Putamen (tissue), 1 donor: ENCODE results near the gene TOMM34.
A peak's percentile ranks its signal among the peaks of the same experiment; 100 is the strongest.

Experiments used
- DNase-seq: peaks from one replicate; pipeline ENCODE4 v3.0.0-alpha.2; 2016; ENCODE audit warnings: low spot score

Gene TOMM34

DNA sequence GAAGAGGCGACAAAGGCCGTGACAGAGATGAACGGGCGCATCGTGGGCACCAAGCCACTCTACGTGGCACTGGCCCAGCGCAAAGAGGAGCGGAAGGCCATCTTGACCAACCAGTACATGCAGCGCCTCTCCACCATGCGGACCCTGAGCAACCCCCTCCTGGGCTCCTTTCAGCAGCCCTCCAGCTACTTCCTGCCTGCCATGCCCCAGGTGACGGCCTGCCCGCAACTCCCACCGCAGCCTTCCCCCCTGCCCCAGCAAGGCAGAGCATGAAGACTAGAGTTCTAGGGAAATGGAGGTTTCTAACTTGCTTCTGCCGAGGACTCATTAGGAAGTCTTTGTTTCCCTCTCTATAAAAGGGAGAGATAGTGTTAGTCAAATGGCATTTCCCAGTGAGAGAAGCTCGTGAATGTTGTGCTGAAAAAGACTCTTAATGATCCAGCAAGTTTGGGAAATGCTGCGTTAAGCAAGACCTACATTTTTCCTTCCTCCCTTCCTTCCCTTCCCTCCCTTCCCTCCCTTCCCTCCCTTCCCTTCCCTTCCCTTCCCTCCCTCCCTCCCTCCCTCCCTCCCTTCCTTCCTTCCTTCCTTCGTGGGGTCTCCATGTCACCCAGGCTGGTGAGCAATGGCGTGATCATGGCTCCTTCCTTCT is 29.6 kb downstream of the TOMM34 start:
- no peak for DNase-seq

DNA sequence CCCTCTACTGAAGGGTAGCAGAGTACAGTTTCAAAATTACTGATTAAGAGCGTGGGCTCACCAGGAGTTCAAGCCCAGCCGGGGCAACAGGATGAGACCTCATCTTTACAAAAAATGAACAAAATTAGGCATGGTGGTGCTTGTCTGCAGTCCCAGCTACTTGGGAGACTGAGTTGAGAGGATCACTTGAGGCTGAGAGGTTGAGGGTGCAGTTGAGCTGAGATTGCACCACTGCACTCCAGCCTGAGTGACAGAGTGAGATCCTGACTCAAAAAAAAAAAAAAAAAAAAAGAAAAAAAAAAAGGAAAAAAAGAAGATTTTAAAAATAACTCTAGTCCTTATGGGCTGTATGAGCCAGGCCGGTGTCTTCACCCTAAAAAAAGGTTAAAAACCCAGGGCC is 31.6 kb downstream of the TOMM34 start:
- no peak for DNase-seq

GRCh38 chr20:44924541-44924940 is 35.7 kb downstream of the TOMM34 start:
- DNase-seq = no peak

DNA sequence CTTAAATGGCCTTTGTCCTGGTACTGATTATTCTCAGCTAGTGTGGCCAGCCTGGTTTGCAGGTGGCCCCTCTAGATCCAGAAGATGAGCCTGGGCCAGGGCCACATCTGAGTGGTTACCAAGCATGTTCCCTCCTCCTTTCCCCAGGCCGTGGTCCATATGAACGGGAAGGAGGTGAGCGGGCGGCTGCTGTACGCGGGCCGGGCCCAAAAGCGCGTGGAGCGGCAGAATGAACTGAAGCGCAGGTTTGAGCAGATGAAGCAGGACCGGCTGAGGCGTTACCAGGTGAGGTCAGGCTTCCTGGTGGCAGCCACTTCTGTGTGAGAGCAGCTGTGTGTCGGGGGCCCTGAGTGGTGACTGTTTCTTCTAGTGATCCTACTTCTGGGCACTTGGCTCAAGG is 38.8 kb downstream of the TOMM34 start:
- DNase-seq = no peak

DNA sequence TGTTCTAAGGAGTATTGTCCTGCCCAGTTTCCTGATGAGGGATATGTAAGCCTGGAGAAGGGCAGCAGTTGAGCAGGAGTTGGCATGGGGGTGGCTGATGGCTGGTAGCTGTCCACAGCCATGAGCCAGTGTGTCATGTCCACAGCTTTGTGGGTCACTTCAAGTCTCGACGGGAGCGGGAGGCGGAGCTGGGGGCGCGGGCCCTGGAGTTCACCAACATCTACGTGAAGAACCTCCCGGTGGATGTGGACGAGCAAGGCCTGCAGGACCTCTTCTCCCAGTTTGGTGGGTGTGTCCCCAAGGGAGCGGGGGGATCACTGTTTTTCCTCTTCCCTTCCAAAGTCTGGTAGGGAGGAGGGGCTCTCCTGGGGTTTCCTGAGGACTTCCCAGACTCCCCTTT is 41.4 kb downstream of the TOMM34 start:
- DNase-seq = no peak

DNA sequence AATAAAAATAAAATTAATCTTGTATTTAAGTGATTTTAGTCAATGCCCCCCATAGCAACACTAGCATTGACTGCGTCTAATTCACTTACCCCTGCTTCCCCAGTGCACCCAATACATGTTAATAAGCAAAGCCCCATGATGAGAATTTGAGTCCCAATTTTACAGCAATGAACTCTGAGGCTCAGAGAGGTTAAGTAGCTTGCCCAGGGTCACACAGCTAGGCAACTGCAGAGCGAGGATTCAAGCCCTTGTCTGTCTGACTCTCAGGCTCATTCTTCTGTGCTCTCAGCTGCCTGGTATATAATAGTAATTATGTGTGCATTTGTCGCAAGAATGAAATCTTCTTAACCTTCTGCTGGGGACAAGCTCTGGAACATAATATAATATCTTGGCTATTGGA is 41.9 kb downstream of the TOMM34 start:
- DNase-seq = no peak

- DNase-seq = no peak
Observed at GRCh38 chr20:44917399-44917798, 42.8 kb downstream of the TOMM34 start.

GRCh38 chr20:44916586-44916985 is 43.6 kb downstream of the TOMM34 start:
- DNase-seq = no peak

GRCh38 chr20:44914924-44915323 is 45.3 kb downstream of the TOMM34 start:
- no peak for DNase-seq

GRCh38 chr20:44912189-44912588 is 48.0 kb downstream of the TOMM34 start:
- no peak for DNase-seq

DNA sequence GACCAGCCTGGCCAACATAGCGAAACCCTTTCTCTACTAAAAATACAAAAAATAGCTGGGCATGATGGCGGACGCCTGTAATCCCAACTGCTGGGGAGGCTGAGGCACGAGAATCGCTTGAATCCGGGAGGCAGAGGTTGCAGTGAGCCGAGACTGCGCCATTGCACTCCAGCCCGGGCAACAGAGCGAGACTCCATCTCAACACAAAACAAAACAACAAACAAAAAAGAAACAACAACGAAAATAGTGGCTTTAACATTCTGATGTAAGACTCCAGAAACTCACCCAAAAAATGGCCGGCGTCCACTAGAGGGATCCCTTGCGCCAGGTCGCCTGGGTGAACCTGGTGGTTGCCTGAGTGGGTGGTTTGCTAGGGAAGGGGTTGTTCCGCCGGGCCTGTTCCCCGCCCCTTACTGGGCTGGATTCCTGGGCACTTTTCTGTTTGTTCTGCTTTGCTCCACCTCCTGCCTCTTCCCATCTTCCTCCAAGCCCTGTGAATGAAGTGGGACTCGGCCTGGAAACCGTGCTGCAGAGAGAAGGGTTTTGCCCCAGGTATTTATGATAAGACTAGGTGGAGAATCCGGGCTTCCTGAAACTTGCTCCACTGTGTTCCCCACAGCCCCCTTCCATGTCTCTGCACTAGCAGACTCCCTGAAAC is 48.8 kb downstream of the TOMM34 start:
- DNase-seq = no peak

- no peak for DNase-seq
Observed at GRCh38 chr20:44910690-44911262, 49.4 kb downstream of the TOMM34 start.

GRCh38 chr20:44909872-44910689 is 50.1 kb downstream of the TOMM34 start, which contains the start of gene PABPC1L:
Gene PABPC1L, plus strand, starts transcription at chr20:44910060. Its CDS starts 84 bp downstream, at chr20:44910144.
- peak; percentile 34 for DNase-seq

DNA sequence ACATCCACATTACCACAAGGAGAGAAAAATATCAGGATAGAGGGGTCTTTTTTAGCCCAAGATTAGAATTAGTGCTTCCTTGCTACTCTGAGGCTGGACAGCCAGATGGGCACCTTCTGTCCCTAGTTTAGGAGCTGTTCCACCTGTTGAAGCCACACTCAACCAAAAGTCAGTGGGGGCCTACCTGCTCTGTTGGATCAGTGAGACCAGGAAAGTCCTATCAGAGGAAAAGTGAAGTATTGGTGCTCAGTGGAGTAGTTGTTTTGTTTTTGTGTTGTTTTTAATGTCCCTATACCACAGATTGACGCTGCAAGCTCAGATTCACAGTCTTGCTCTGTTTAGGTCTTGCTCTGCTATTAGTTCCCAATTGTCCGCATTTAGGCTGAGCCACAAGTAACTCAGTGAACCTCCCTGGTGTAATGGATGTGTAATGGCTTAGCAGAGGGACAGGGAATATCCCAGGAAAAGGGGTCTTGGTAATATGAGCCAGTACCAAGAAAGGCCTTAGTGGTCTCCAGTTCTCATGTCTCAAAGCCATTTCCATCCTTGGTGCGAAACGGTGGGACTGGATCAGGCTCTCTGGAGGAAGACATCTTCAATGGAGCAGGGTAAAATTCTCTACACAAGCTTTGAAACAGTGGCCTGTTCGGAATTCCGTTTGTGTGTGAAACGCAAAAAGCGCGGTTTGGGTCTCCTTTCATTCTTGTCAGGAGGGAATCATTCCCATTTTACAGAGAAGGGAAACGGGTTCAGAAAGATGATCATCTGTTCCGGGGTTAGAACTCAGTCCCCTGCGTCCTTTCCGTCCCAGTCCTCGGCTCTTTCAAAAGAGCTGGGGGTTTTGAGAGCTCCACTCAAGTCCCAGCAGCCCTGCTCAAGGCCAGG is 51.0 kb downstream of the TOMM34 start:
- no peak for DNase-seq

GRCh38 chr20:44904377-44904776 is 55.8 kb downstream of the TOMM34 start:
- no peak for DNase-seq

DNA sequence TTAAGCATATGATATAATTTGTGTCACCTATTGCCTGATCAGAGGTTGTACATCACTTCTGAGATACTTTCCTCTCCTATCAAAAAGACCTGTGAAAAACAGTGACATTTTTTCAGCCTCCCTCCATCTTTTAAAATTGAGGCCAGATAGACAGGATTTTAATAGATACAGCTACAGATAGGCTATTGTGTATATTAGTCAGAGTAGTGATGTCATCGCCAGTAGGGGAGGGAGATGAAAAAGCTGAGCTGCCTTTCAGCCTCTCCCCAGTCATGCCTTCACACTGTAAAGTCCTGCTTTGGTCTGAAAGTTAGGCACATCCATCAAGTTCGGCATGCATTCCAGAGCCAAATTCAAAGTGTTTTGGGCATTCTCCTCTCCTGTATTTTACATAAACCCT is 58.2 kb downstream of the TOMM34 start:
- DNase-seq = peak; percentile 78

DNA sequence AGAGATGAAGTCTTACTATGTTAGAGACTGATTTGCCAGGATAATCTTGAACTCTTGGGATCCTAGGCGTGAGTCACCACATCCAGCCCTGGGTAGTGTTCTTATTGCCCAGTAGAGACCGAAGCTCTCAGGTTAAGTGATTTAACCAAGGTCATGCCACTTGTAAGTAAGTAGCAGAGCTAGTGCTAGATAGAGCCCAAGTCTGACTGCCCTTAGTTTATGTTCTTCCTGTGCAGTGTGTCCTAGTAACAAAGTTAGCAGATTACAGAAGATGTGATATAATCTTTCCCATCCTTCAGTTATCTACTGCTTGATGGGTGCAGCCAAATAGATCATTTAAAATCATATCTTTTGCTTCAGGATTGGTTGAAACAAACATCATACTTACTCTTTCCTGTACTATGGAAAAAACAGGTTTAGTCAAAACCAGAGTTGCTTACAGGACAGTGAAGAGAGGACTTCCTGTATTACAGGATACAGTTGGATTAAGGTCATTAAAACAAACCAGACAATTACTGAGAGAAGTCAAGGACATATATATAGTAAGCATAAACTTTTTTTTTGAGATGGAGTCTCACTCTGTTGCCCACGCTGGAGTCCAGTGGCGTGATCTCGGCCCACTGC is 59.9 kb downstream of the TOMM34 start:
- no peak for DNase-seq

- DNase-seq = no peak
Observed at GRCh38 chr20:44897133-44897532, 63.1 kb downstream of the TOMM34 start.

DNA sequence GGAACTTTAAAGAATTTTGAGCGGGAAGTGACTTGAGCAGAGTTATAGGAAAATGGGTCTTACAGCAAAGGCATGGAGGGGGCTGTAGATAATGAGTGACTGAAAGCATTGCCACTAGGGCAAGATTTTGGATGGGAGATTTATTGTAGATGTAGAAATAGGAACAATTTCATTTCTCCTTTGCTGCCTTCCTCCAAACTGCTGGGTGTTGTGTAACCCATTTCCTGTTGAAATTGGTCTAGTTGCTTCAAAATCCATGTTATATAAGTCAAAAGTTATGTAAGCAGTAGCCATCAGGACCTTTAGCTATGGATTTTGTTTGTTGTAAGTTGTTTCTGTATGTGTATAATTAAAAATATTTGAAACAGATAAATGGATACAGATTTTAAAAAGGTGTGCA is 63.6 kb downstream of the TOMM34 start:
- DNase-seq = no peak

GRCh38 chr20:44894959-44895358 is 65.2 kb downstream of the TOMM34 start:
- no peak for DNase-seq
